C4-2B (cell line): Measurements from ENCODE around the gene ADAMTSL1.

Experiments
- H3K27ac ChIP-seq: fragments of 450-650 bp; 2 replicates; pipeline ENCODE4 v1.5.1; 2017
- ZFX ChIP-seq: fragments of 450-650 bp; IDR thresholded peaks from 2 replicates; pipeline ENCODE4 v1.6.1; 2017
- TF ChIP-seq, protein P1 (sequence below): fragments of 450-650 bp; conservative IDR thresholded peaks from 2 replicates; pipeline ENCODE4 v1.5.1; 2017; ENCODE audit warnings: mild to moderate bottlenecking

Gene ADAMTSL1, protein sequence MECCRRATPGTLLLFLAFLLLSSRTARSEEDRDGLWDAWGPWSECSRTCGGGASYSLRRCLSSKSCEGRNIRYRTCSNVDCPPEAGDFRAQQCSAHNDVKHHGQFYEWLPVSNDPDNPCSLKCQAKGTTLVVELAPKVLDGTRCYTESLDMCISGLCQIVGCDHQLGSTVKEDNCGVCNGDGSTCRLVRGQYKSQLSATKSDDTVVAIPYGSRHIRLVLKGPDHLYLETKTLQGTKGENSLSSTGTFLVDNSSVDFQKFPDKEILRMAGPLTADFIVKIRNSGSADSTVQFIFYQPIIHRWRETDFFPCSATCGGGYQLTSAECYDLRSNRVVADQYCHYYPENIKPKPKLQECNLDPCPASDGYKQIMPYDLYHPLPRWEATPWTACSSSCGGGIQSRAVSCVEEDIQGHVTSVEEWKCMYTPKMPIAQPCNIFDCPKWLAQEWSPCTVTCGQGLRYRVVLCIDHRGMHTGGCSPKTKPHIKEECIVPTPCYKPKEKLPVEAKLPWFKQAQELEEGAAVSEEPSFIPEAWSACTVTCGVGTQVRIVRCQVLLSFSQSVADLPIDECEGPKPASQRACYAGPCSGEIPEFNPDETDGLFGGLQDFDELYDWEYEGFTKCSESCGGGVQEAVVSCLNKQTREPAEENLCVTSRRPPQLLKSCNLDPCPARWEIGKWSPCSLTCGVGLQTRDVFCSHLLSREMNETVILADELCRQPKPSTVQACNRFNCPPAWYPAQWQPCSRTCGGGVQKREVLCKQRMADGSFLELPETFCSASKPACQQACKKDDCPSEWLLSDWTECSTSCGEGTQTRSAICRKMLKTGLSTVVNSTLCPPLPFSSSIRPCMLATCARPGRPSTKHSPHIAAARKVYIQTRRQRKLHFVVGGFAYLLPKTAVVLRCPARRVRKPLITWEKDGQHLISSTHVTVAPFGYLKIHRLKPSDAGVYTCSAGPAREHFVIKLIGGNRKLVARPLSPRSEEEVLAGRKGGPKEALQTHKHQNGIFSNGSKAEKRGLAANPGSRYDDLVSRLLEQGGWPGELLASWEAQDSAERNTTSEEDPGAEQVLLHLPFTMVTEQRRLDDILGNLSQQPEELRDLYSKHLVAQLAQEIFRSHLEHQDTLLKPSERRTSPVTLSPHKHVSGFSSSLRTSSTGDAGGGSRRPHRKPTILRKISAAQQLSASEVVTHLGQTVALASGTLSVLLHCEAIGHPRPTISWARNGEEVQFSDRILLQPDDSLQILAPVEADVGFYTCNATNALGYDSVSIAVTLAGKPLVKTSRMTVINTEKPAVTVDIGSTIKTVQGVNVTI (N-terminal part only)

DNA sequence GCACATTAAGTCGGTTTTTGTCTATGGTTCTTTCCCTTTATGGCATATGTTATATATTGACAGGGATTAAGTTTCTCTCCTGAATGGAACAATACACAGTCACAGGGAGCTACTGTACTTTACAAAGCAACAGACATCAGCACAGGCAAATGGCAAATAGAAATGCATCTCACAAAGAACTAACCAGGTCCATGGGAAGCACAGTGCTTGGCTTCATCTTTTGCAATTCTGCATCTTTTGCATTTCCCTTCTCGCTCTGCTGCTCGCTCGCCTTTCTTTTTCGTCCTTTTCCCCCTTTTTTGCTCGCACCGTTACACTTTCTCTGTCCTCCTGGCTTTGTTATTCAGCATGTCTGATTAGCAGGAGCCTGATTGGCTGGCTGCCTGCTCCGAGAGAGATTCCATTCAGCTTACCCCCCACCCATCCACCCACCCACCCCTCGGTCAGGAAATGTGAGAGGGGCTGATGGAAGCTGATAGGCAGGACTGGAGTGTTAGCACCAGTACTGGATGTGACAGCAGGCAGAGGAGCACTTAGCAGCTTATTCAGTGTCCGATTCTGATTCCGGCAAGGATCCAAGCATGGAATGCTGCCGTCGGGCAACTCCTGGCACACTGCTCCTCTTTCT lies at the start of gene ADAMTSL1:
TSS of gene ADAMTSL1 (plus strand) at position 502 of the 628 bp plus-strand sequence. CDS start at position 582, 80 bp downstream.
- TF ChIP-seq, protein P1, sequence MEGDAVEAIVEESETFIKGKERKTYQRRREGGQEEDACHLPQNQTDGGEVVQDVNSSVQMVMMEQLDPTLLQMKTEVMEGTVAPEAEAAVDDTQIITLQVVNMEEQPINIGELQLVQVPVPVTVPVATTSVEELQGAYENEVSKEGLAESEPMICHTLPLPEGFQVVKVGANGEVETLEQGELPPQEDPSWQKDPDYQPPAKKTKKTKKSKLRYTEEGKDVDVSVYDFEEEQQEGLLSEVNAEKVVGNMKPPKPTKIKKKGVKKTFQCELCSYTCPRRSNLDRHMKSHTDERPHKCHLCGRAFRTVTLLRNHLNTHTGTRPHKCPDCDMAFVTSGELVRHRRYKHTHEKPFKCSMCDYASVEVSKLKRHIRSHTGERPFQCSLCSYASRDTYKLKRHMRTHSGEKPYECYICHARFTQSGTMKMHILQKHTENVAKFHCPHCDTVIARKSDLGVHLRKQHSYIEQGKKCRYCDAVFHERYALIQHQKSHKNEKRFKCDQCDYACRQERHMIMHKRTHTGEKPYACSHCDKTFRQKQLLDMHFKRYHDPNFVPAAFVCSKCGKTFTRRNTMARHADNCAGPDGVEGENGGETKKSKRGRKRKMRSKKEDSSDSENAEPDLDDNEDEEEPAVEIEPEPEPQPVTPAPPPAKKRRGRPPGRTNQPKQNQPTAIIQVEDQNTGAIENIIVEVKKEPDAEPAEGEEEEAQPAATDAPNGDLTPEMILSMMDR = no peak
- no peak for TF ChIP-seq ZFX
- H3K27ac ChIP-seq = no peak within 1 kb of the TSS

DNA sequence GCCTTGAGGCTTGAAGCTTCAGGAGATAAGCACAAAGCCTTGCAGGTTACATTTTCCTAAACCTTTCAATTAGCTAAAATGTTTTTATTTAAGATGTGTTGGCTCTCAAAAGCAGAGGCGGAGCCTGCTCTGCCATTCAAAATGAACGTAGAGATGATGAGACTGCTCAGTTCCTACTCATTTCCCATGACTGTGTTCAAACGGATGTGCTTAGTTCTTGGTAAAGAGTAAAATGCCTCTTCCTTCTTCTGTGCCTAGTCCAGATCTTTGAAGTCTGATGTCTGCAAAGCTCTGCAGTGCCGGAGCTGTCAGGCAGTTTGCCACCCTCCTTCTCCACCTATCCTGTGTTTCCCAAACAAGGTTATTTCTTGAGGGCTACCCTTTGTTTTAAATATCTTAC lies 46.3 kb upstream of the ADAMTSL1 start:
- no peak overlapping the region for H3K27ac ChIP-seq
- TF ChIP-seq ZFX = no peak
- TF ChIP-seq, protein P1 = no peak

DNA sequence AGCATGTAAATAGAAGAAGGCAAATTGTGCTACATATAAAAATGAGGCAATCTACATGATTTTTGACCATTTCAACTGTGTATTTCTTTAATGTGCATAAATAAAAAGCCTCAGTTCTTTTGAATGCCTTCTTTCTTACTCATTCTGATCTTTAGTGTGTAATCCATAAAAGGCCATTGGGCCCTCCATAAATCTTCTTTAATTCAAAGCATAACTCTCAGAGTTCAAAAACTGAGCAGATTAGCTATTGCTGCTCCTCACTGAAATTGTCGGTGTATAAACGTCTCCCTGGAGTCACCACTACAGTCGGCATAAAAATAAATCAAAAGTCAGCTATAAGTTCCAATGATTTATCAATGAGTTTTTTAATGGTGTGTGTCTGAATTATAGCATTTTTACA lies 45.3 kb upstream of the ADAMTSL1 start:
- TF ChIP-seq, protein P1 = no peak
- TF ChIP-seq ZFX = no peak
- H3K27ac ChIP-seq = no peak overlapping the region

DNA sequence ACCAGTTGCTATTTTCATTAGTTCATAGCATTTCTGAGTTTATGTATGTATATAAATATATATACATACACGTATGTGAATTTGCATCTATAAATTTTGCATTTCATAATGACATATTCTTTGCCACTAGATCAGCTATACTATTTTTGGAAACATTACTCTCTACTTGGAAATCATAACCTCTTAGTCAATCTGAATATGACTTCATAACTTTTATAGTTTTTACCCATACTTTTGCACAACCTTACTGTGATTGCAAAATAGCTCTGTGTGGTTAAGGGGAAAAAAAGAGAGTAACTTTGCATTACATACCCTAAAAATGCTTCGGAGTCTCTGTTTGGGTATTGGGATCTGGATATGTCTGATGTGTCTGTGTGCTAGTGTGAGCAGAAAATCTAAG lies 44.9 kb upstream of the ADAMTSL1 start:
- TF ChIP-seq, protein P1 = no peak
- TF ChIP-seq ZFX = no peak
- H3K27ac ChIP-seq = no peak overlapping the region

DNA sequence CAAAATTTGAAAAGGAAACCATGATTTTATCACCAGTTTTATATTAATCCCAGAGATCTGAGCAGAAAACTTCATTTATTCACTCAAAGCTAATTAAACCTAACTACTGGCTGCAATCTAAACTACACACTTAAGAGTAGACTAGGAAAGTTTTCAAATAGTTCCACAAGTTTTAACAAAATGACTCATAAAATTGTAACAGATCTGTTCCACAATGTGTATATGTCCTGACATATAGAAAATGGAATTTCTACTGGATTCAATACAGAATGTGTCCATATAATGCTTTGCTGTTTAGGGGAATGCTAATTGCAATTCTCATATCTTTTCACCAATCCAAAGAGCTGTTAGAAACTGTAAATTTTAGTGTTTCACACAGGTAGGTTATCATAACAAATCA lies 40.3 kb upstream of the ADAMTSL1 start:
- no peak for TF ChIP-seq ZFX
- TF ChIP-seq, protein P1 = no peak
- no peak overlapping the region for H3K27ac ChIP-seq

DNA sequence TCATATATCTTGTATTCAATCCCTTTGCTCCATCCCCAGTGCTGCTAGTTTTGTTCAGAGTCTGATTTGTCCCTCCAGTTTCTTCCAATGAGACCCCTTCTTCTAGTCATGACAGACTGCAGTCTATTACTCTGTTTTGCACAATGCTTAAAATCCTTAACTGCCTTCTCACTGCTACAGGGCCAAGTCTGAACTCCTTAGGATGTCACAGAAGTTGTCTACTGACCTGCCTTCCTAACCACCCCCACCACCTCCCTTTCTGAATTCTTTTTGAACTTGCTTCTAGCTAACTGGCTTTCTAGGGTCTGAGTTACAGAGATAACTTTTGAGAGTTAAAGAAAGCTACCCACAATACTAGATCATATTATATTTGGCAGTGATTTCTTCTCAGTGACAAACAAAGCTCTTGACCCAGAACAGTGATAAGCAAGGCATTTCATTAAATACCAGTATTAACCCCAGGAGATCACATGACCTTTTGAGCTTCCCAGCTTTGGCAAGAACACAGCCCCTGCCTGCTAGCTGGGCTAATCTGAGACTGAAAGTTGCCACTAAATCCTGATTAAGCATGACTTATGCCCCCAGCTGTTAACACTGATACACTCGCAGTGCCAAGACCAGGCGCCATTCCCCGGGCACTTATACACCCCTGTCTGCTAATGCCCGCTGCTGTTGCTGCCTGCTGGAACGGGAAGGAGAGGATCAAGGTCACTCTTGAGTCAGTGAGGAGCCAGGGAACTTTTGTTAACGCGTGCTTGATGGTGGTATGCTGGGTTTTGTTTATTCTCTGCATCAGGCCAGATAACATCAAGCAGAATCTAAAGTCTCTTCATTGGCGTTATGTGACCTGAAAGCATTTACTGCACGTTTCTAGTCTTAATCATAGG lies 36.4 kb upstream of the ADAMTSL1 start:
- no peak overlapping the region for H3K27ac ChIP-seq
- TF ChIP-seq ZFX = no peak
- TF ChIP-seq, protein P1 = no peak
